Liver (tissue), 9 donors: Measurements from ENCODE around the gene CALML5. TPM values are rescaled to one million over a fixed set of nuclear protein-coding genes. Genes with fewer than 3 reads are reported as not detected.

ENCODE experiments used
- DNase-seq: peaks from one replicate; pipeline ENCODE4 v3.0.0-alpha.2; 2017; ENCODE audit warnings: low spot score
- H3K27ac ChIP-seq, 2 donors: one replicate each; pipeline ENCODE4 v1.7.0; 2013; ENCODE audit warnings: inconsistent platforms in 2 of 2, low read length in 2 of 2, control low read depth in 1 of 2, low read depth in 1 of 2, mild to moderate bottlenecking in 1 of 2
- H3K27me3 ChIP-seq, 4 donors: one replicate each; pipeline versions ENCODE4 v1.6.1 to v1.7.0; 2013; ENCODE audit warnings: low read length in 3 of 4, inconsistent platforms in 1 of 4, mild to moderate bottlenecking in 1 of 4, moderate library complexity in 1 of 4; ENCODE audit not compliant: control insufficient read depth in 4 of 4, insufficient read depth in 4 of 4
- H3K36me3 ChIP-seq, 4 donors: one replicate each; pipeline versions ENCODE4 v1.6.1 to v1.7.0; 2013; ENCODE audit warnings: low read length in 3 of 4, mild to moderate bottlenecking in 3 of 4, low read depth in 1 of 4, moderate library complexity in 1 of 4; ENCODE audit not compliant: control insufficient read depth in 4 of 4, insufficient read depth in 3 of 4
- H3K4me1 ChIP-seq, 4 donors: one replicate each; pipeline versions ENCODE4 v1.6.1 to v1.7.0; 2013; ENCODE audit warnings: low read length in 3 of 4, mild to moderate bottlenecking in 3 of 4, moderate library complexity in 1 of 4; ENCODE audit not compliant: control insufficient read depth in 4 of 4, insufficient read depth in 4 of 4
- H3K4me3 ChIP-seq, 3 donors: one replicate each; pipeline versions ENCODE4 v1.6.1 to v1.7.0; 2013; ENCODE audit warnings: low read length in 3 of 3, control low read depth in 1 of 3, low read depth in 1 of 3, mild to moderate bottlenecking in 1 of 3
- H3K9ac ChIP-seq, 2 donors: one replicate each; pipeline ENCODE4 v1.7.0; 2013; ENCODE audit warnings: low read length in 2 of 2, mild to moderate bottlenecking in 2 of 2, moderate library complexity in 2 of 2, control low read depth in 1 of 2, low read depth in 1 of 2
- H3K9me3 ChIP-seq, 4 donors: one replicate each; pipeline versions ENCODE4 v1.6.1 to v1.7.0; 2013; ENCODE audit warnings: low read length in 3 of 4; ENCODE audit not compliant: control insufficient read depth in 4 of 4
- EGR1 ChIP-seq, 2 donors: IDR thresholded peaks; 2 replicates each; pipeline ENCODE4 v1.6.1; 2016 to 2018; ENCODE audit warnings: antibody characterized with exemption in 2 of 2, low read depth in 2 of 2
- FOXA1 ChIP-seq: IDR thresholded peaks from 2 replicates; pipeline ENCODE4 v1.6.1; 2016; ENCODE audit warnings: antibody characterized with exemption
- FOXA2 ChIP-seq: IDR thresholded peaks from 2 replicates; pipeline ENCODE4 v1.6.1; 2016; ENCODE audit warnings: antibody characterized with exemption
- GABPA ChIP-seq, 2 donors: IDR thresholded peaks in 1 of 2; conservative IDR thresholded peaks in 1 of 2; 2 replicates each; pipeline ENCODE4 v1.6.1; 2016; ENCODE audit warnings: antibody characterized with exemption in 2 of 2, mild to moderate bottlenecking in 1 of 2, moderate library complexity in 1 of 2
- HNF4A ChIP-seq, 2 donors: conservative IDR thresholded peaks; 2 replicates each; pipeline ENCODE4 v1.6.1; 2016; ENCODE audit warnings: antibody characterized with exemption in 2 of 2, mild to moderate bottlenecking in 2 of 2
- HNF4G ChIP-seq: IDR thresholded peaks from 2 replicates; pipeline ENCODE4 v1.6.1; 2016; ENCODE audit warnings: antibody characterized with exemption
- JUND ChIP-seq, 2 donors: IDR thresholded peaks; 2 replicates each; pipeline ENCODE4 v1.6.1; 2016; ENCODE audit warnings: antibody characterized with exemption in 2 of 2
- MAX ChIP-seq: IDR thresholded peaks from 2 replicates; pipeline ENCODE4 v1.6.1; 2016; ENCODE audit warnings: antibody characterized with exemption
- NR2F2 ChIP-seq: IDR thresholded peaks from 2 replicates; pipeline ENCODE4 v1.6.1; 2016; ENCODE audit warnings: antibody characterized with exemption
- RAD21 ChIP-seq, 2 donors: IDR thresholded peaks; 2 replicates each; pipeline ENCODE4 v1.6.1; 2016; ENCODE audit warnings: antibody characterized with exemption in 2 of 2, mild to moderate bottlenecking in 2 of 2
- RXRA ChIP-seq, 2 donors: IDR thresholded peaks; 2 replicates each; pipeline ENCODE4 v1.6.1; 2017 to 2018; ENCODE audit warnings: antibody characterized with exemption in 2 of 2, mild to moderate bottlenecking in 1 of 2
- SP1 ChIP-seq: IDR thresholded peaks from 2 replicates; pipeline ENCODE4 v1.6.1; 2018; ENCODE audit warnings: antibody characterized with exemption, mild to moderate bottlenecking
- TAF1 ChIP-seq: conservative IDR thresholded peaks from 2 replicates; pipeline ENCODE4 v1.6.1; 2016; ENCODE audit warnings: antibody characterized with exemption, mild to moderate bottlenecking
- YY1 ChIP-seq: IDR thresholded peaks from 2 replicates; pipeline ENCODE4 v1.6.1; 2016; ENCODE audit warnings: antibody characterized with exemption, mild to moderate bottlenecking
- WGBS: extraction: QIAGEN DNeasy Blood & Tissue Kit; methylation state at CpG from one replicate; pipeline ENCODE4 v1.1.7; 2013; 5-methylcytosine and 5-hydroxymethylcytosine counted together
- polyA plus RNA-seq, 2 donors: library from polyadenylated mRNA; stranded (reverse) in 1 of 2; unstranded in 1 of 2; fragments of 200-250 nt in 1 of 2; fragments of >200 nt in 1 of 2; fragmentation: Nextera tagmentation in 1 of 2; extraction: Ambion mirVana in 1 of 2; gene quantifications; one replicate each; pipeline versions ENCODE4 v1.2.1 to v1.2.3, GENCODE V29; 2013 to 2015
- total RNA-seq, 2 donors: library from RNA; depleted of rRNA; stranded (reverse); fragments of >200 nt; gene quantifications; one replicate each; pipeline ENCODE4 v1.2.3, GENCODE V29; 2014
- TF ChIP-seq, protein P1 (sequence below): fragments of 150-350 bp; IDR thresholded peaks from 2 replicates; pipeline ENCODE4 v1.5.1; 2017; ENCODE audit warnings: improper control_type of control experiment, low read depth, low read length; ENCODE audit not compliant: missing input control
- TF ChIP-seq, protein P2 (sequence below): IDR thresholded peaks from 2 replicates; pipeline ENCODE4 v1.6.1; 2016; ENCODE audit warnings: antibody characterized with exemption
- TF ChIP-seq, protein P3 (sequence below): IDR thresholded peaks from 2 replicates; pipeline ENCODE4 v1.6.1; 2016; ENCODE audit warnings: antibody characterized with exemption
- TF ChIP-seq, protein P4 (sequence below): IDR thresholded peaks from 2 replicates; pipeline ENCODE4 v1.6.1; 2016; ENCODE audit warnings: antibody characterized with exemption, mild to moderate bottlenecking
- donor health status: healthy.
- donor health status: healthy.
- donor health status: healthy.
- donor health status: healthy.
- donor health status: healthy.

CALML5 gene
- total and polyA plus RNA-seq, 4 donors: not detected

- H3K27ac ChIP-seq: no peak overlapping the region
- H3K4me3 ChIP-seq: no peak overlapping the region
- WGBS: 93% methylated on average over 25 of the region's 25 CpGs
- no peaks in the 10 kb centered on the region for H3K36me3 ChIP-seq
- H3K9me3 ChIP-seq: peaks cover 0 to 3% (median 0%) of the 10 kb centered on the region in 4 donors
- no peak overlapping the region for H3K9ac ChIP-seq
- no peak for DNase-seq
- H3K27me3 ChIP-seq: no peaks in the 10 kb centered on the region
- H3K4me1 ChIP-seq: peaks cover 0 to 10% (median 8%) of the 10 kb centered on the region in 4 donors
- TF ChIP-seq, protein P1, sequence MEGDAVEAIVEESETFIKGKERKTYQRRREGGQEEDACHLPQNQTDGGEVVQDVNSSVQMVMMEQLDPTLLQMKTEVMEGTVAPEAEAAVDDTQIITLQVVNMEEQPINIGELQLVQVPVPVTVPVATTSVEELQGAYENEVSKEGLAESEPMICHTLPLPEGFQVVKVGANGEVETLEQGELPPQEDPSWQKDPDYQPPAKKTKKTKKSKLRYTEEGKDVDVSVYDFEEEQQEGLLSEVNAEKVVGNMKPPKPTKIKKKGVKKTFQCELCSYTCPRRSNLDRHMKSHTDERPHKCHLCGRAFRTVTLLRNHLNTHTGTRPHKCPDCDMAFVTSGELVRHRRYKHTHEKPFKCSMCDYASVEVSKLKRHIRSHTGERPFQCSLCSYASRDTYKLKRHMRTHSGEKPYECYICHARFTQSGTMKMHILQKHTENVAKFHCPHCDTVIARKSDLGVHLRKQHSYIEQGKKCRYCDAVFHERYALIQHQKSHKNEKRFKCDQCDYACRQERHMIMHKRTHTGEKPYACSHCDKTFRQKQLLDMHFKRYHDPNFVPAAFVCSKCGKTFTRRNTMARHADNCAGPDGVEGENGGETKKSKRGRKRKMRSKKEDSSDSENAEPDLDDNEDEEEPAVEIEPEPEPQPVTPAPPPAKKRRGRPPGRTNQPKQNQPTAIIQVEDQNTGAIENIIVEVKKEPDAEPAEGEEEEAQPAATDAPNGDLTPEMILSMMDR: no peak
- TF ChIP-seq SP1 (no peak), RXRA (IDR thresholded peaks at IDR 0.05) (no peak), TAF1 (no peak), HNF4G (no peak), RAD21 (IDR thresholded peaks at IDR 0.05) (no peak), HNF4A (conservative IDR thresholded peaks at IDR 0.05) (no peak), GABPA (IDR thresholded peaks at IDR 0.05 in 1 of 2, conservative IDR thresholded peaks at IDR 0.05 in 1 of 2) (no peak), FOXA2 (no peak), NR2F2 (no peak), FOXA1 (no peak), MAX (no peak), EGR1 (IDR thresholded peaks at IDR 0.05; ENCODE audit: low read depth in 2 of 2) (no peak), JUND (IDR thresholded peaks at IDR 0.05) (no peak), YY1 (no peak)
- TF ChIP-seq, protein P2, sequence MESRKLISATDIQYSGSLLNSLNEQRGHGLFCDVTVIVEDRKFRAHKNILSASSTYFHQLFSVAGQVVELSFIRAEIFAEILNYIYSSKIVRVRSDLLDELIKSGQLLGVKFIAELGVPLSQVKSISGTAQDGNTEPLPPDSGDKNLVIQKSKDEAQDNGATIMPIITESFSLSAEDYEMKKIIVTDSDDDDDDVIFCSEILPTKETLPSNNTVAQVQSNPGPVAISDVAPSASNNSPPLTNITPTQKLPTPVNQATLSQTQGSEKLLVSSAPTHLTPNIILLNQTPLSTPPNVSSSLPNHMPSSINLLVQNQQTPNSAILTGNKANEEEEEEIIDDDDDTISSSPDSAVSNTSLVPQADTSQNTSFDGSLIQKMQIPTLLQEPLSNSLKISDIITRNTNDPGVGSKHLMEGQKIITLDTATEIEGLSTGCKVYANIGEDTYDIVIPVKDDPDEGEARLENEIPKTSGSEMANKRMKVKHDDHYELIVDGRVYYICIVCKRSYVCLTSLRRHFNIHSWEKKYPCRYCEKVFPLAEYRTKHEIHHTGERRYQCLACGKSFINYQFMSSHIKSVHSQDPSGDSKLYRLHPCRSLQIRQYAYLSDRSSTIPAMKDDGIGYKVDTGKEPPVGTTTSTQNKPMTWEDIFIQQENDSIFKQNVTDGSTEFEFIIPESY: no peak
- TF ChIP-seq, protein P3, sequence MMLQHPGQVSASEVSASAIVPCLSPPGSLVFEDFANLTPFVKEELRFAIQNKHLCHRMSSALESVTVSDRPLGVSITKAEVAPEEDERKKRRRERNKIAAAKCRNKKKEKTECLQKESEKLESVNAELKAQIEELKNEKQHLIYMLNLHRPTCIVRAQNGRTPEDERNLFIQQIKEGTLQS: no peak
- TF ChIP-seq, protein P4, sequence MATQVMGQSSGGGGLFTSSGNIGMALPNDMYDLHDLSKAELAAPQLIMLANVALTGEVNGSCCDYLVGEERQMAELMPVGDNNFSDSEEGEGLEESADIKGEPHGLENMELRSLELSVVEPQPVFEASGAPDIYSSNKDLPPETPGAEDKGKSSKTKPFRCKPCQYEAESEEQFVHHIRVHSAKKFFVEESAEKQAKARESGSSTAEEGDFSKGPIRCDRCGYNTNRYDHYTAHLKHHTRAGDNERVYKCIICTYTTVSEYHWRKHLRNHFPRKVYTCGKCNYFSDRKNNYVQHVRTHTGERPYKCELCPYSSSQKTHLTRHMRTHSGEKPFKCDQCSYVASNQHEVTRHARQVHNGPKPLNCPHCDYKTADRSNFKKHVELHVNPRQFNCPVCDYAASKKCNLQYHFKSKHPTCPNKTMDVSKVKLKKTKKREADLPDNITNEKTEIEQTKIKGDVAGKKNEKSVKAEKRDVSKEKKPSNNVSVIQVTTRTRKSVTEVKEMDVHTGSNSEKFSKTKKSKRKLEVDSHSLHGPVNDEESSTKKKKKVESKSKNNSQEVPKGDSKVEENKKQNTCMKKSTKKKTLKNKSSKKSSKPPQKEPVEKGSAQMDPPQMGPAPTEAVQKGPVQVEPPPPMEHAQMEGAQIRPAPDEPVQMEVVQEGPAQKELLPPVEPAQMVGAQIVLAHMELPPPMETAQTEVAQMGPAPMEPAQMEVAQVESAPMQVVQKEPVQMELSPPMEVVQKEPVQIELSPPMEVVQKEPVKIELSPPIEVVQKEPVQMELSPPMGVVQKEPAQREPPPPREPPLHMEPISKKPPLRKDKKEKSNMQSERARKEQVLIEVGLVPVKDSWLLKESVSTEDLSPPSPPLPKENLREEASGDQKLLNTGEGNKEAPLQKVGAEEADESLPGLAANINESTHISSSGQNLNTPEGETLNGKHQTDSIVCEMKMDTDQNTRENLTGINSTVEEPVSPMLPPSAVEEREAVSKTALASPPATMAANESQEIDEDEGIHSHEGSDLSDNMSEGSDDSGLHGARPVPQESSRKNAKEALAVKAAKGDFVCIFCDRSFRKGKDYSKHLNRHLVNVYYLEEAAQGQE: no peak
These were observed 2.8 kb downstream of the CALML5 start for GRCh38 chr10:5496261-5497250.
